Lung (tissue), 12 donors: ENCODE results near the gene RAP2B. TPM values are rescaled to one million over a fixed set of nuclear protein-coding genes. Genes with fewer than 3 reads are reported as not detected.

Experiments used
- ATAC-seq: fragments of 200-7000 bp; cut with Tn5 transposase; one replicate; pipeline ENCODE4 v1.9.1; 2020; ENCODE audit warnings: moderate number of reproducible peaks; ENCODE audit not compliant: insufficient read depth, low FRiP score
- DNase-seq, 3 donors: peaks; one replicate each; pipeline ENCODE4 v3.0.0-alpha.2; 2013 to 2017
- H3K27ac ChIP-seq, 2 donors: one replicate each; pipeline ENCODE4 v1.5.1; 2013; ENCODE audit warnings: mild to moderate bottlenecking in 2 of 2, moderate library complexity in 2 of 2, control low read depth in 1 of 2, inconsistent platforms in 1 of 2, low read depth in 1 of 2, low read length in 1 of 2
- H3K27me3 ChIP-seq, 3 donors: one replicate each; pipeline ENCODE4 v1.5.1; 2013; ENCODE audit warnings: low read length in 2 of 3; ENCODE audit not compliant: control insufficient read depth in 3 of 3, insufficient read depth in 3 of 3
- H3K36me3 ChIP-seq, 4 donors: one replicate each; pipeline ENCODE4 v1.5.1; 2013; ENCODE audit warnings: low read length in 4 of 4, mild to moderate bottlenecking in 1 of 4, moderate library complexity in 1 of 4; ENCODE audit not compliant: control insufficient read depth in 4 of 4, insufficient read depth in 4 of 4
- H3K4me1 ChIP-seq, 5 donors: one replicate each; pipeline ENCODE4 v1.5.1; 2013; ENCODE audit warnings: low read length in 5 of 5, mild to moderate bottlenecking in 2 of 5, moderate library complexity in 1 of 5; ENCODE audit not compliant: control insufficient read depth in 5 of 5, insufficient read depth in 5 of 5
- H3K4me3 ChIP-seq: one replicate; pipeline ENCODE4 v1.5.1; 2013; ENCODE audit warnings: mild to moderate bottlenecking, control low read depth, moderate library complexity
- H3K9ac ChIP-seq, 2 donors: one replicate each; pipeline ENCODE4 v1.5.1; 2013; ENCODE audit warnings: low read length in 2 of 2, control low read depth in 1 of 2; ENCODE audit not compliant: insufficient read depth in 1 of 2
- H3K9me3 ChIP-seq, 4 donors: one replicate each; pipeline ENCODE4 v1.5.1; 2013; ENCODE audit warnings: low read length in 3 of 4, mild to moderate bottlenecking in 1 of 4, moderate library complexity in 1 of 4; ENCODE audit not compliant: control insufficient read depth in 4 of 4, insufficient read depth in 3 of 4
- CTCF ChIP-seq: IDR thresholded peaks from 2 replicates; pipeline ENCODE4 v1.5.1; 2012; ENCODE audit warnings: mild to moderate bottlenecking; ENCODE audit errors: control extremely low read depth, extremely low read depth
- WGBS, 2 donors: extraction: QIAGEN DNeasy Blood & Tissue Kit; methylation state at CpG; one replicate each; pipeline ENCODE4 v1.1.7; 2013; 5-methylcytosine and 5-hydroxymethylcytosine counted together
- polyA plus RNA-seq, 2 donors: library from polyadenylated mRNA; stranded (reverse); fragments of 200-250 nt; gene quantifications; one replicate each; pipeline ENCODE4 v1.2.1, GENCODE V29; 2013
- total RNA-seq, 2 donors: library from RNA; depleted of rRNA in 1 of 2; stranded (reverse); fragments of >200 nt in 1 of 2; gene quantifications; one replicate each; pipeline ENCODE4 v1.2.1, GENCODE V29; 2014 to 2021
- donor health status: control.
- donor health status: control.
- donor health status: Bipolar disorder and iron deficiency.
- donor health status: healthy.
- donor health status: DM: yes; HTN: yes; CAD: no.

RAP2B gene
- total and polyA plus RNA-seq, 4 donors: 7.4 to 23.8 (median 15.7) TPM

DNA sequence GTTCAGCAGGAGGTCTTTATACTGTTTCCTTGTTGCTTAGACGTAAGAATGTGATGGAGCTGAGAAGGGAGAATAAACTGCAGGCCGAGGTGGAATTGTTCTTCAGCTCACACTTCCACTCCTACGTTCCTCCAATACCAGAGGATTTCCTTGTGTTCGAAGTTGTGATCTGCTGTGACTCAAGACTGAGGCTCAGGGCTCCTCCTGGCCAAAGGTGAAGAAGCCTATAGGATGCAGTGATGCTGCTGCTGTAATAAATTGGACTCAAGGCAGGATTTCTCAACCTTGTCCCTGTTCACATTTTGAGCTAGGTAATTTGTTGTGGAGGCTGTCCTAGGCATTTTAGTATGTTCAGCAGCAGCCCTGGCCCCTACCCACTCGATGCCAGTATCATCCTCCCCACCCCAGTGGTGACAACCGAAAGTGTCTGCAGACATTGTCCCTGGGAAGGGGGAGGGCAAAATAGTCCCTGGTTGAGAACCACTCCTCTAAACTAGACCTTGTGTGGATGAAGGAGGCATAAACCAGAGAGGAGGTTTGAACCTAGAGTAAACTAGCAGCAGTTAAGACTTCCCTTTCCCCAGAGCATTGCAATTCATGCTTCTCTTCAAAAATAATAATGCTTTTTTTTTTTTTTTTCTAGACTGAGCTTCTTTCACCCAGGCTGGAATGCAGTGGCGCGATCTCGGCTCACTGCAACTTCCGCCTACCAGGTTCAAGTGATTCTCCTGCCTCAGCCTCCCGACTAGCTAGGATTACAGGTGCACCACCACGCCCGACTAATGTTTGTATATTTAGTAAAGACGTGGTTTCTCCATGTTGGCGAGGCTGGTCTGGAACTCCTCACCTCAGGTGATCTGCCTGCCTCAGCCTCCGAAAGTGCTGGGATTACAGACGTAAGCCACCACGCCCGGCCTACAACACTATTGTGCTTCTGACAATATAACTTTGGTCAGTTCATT lies 11.1 kb downstream of the RAP2B start:
- WGBS, 2 donors: 90 to 93% methylated on average over 19 of the region's 19 CpGs
- no peak for TF ChIP-seq CTCF

GRCh38 chr3:153173758-153174516 lies 11.9 kb downstream of the RAP2B start:
- Histone ChIP-seq H3K4me3 (no peak overlapping the region), H3K27ac (no peak overlapping the region), H3K9ac (no peak overlapping the region), H3K36me3 (no peaks in the 10 kb centered on the region), H3K27me3 (no peaks in the 10 kb centered on the region), H3K9me3 (peaks cover 0 to 3% (median 0%) of the 10 kb centered on the region in 4 donors), H3K4me1 (no peaks in the 10 kb centered on the region)
- WGBS, 2 donors: 68 to 77% methylated on average over 6 of the region's 6 CpGs
- ATAC-seq (no peak), DNase-seq (no peak)
- no peak for TF ChIP-seq CTCF

More for the DNA sequence above, 11.1 kb downstream of the RAP2B start:
- Histone ChIP-seq H3K9ac (no peak overlapping the region), H3K9me3 (peaks cover 0 to 3% (median 0%) of the 10 kb centered on the region in 4 donors), H3K4me3 (no peak overlapping the region), H3K4me1 (no peaks in the 10 kb centered on the region), H3K27ac (no peak overlapping the region), H3K27me3 (no peaks in the 10 kb centered on the region), H3K36me3 (no peaks in the 10 kb centered on the region)
- DNase-seq (no peak), ATAC-seq (no peak)

DNA sequence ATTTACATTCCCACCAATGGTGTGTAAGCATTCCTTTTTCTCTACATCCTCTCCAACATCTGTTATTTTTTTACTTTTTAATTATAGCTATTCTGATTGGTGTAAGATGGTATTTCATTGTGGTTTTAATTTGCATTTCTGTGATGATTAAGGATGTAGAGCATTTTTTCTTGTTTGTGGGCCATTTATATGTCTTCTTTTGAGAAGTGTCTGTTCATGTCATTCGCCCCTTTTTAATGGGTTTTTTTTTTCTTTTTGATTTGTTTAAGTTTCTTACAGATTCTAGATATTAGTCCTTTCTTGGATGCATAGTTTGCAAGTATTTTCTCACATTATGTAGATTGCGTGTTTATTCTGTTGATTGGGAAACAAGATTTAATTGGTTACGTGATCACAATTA lies 14.2 kb downstream of the RAP2B start:
- ATAC-seq: no peak
- 98 to 99% methylated on average over 3 of the region's 3 CpGs for WGBS, 2 donors
- no peak overlapping the region for H3K4me3 ChIP-seq
- no peak for TF ChIP-seq CTCF
- no peak overlapping the region for H3K9ac ChIP-seq
- H3K9me3 ChIP-seq: peaks cover 0 to 3% (median 0%) of the 10 kb centered on the region in 4 donors
- no peaks in the 10 kb centered on the region for H3K27me3 ChIP-seq
- no peak overlapping the region for H3K27ac ChIP-seq
- no peak for DNase-seq
- no peaks in the 10 kb centered on the region for H3K4me1 ChIP-seq
- no peaks in the 10 kb centered on the region for H3K36me3 ChIP-seq
